ENCODE results near the gene TEX13D.
"Not testable (repeated sequence)": the region's sequence is repeated elsewhere in the genome, so short reads cannot be mapped to it uniquely, and the experiment has no call there.

Gene TEX13D

GRCh38 chrX:124332481-124333424 is at the start of gene TEX13D:
Gene TEX13D, plus strand, starts transcription at chrX:124332660. Its CDS starts 258 bp downstream, at chrX:124332918.
- TF ChIP-seq CTCF (IDR thresholded peaks at IDR 0.05; ENCODE audit: borderline replicate concordance, insufficient read depth, low read depth, low read length) = no peak
- no peak within 1 kb of the TSS for H3K4me3 ChIP-seq (ENCODE audit: low read depth, low read length)

GRCh38 chrX:124289443-124289842 is 43.0 kb upstream of the TEX13D start:
- no peak for TF ChIP-seq CTCF (IDR thresholded peaks at IDR 0.05; ENCODE audit: borderline replicate concordance, insufficient read depth, low read depth, low read length)
- H3K4me3 ChIP-seq (ENCODE audit: low read depth, low read length) = no peak overlapping the region

- no peak for TF ChIP-seq CTCF (IDR thresholded peaks at IDR 0.05; ENCODE audit: borderline replicate concordance, insufficient read depth, low read depth, low read length)
- no peak overlapping the region for H3K4me3 ChIP-seq (ENCODE audit: low read depth, low read length)
These were observed 38.6 kb upstream of the TEX13D start for GRCh38 chrX:124293810-124294209.

GRCh38 chrX:124299323-124299722 is 33.1 kb upstream of the TEX13D start:
- H3K4me3 ChIP-seq (ENCODE audit: low read depth, low read length) = not testable (repeated sequence)

- TF ChIP-seq CTCF (IDR thresholded peaks at IDR 0.05; ENCODE audit: borderline replicate concordance, insufficient read depth, low read depth, low read length) = no peak
- no peak overlapping the region for H3K4me3 ChIP-seq (ENCODE audit: low read depth, low read length)
These were observed 32.1 kb upstream of the TEX13D start for GRCh38 chrX:124300405-124300804.

- no peak overlapping the region for H3K4me3 ChIP-seq (ENCODE audit: low read depth, low read length)
- no peak for TF ChIP-seq CTCF (IDR thresholded peaks at IDR 0.05; ENCODE audit: borderline replicate concordance, insufficient read depth, low read depth, low read length)
These were observed 25.1 kb upstream of the TEX13D start for GRCh38 chrX:124307253-124307907.

- no peak for TF ChIP-seq CTCF (IDR thresholded peaks at IDR 0.05; ENCODE audit: borderline replicate concordance, insufficient read depth, low read depth, low read length)
- H3K4me3 ChIP-seq (ENCODE audit: low read depth, low read length) = no peak overlapping the region
These were observed 6.7 kb upstream of the TEX13D start for GRCh38 chrX:124325732-124326131.
